Measurements from ENCODE around the gene ITPR2.

ITPR2 gene

GRCh38 chr12:26571560-26571959 lies 261.4 kb downstream of the ITPR2 start:
- Histone ChIP-seq H3K27me3 (ENCODE audit: insufficient read depth, low read length) (no peaks in the 10 kb centered on the region), H3K4me2 (ENCODE audit: low read length) (no peak overlapping the region), H3K9me2 (ENCODE audit: low read depth, low read length) (no peaks in the 10 kb centered on the region), H3F3A (ENCODE audit: insufficient read depth, low read length) (no peaks in the 10 kb centered on the region), H3K36me3 (ENCODE audit: insufficient read depth, low read length) (peaks cover 6% of the 10 kb centered on the region; the same call in 1 of the 2 replicates), H3K27ac (ENCODE audit: low read depth, low read length, poor library complexity, severe bottlenecking) (no peak overlapping the region), H3K9me3 (ENCODE audit: low read length) (no peaks in the 10 kb centered on the region), H3K4me1 (ENCODE audit: insufficient read depth, low read length, severe bottlenecking) (peaks cover 7% of the 10 kb centered on the region), H2AFZ (ENCODE audit: low read length) (no peak overlapping the region), H3K9ac (ENCODE audit: low read length) (no peak overlapping the region), H3K4me3 (ENCODE audit: low read depth, low read length, poor library complexity, severe bottlenecking) (no peak overlapping the region), H4K20me1 (ENCODE audit: insufficient read depth, low read length) (no peaks in the 10 kb centered on the region), H3K79me2 (ENCODE audit: insufficient read depth, low read length) (no peaks in the 10 kb centered on the region)
- TF ChIP-seq EZH2 (IDR thresholded peaks at IDR 0.05; ENCODE audit: borderline replicate concordance, low read length) (no peak), CTCF (IDR thresholded peaks at IDR 0.05; ENCODE audit: low read length) (no peak)

- no peaks in the 10 kb centered on the region for H3K9me3 ChIP-seq (ENCODE audit: low read length)
- no peak overlapping the region for H3K9ac ChIP-seq (ENCODE audit: low read length)
- no peak overlapping the region for H3K4me2 ChIP-seq (ENCODE audit: low read length)
- H4K20me1 ChIP-seq (ENCODE audit: insufficient read depth, low read length), result no peaks in the 10 kb centered on the region
- no peaks in the 10 kb centered on the region for H3K79me2 ChIP-seq (ENCODE audit: insufficient read depth, low read length)
- no peak overlapping the region for H3K4me3 ChIP-seq (ENCODE audit: low read depth, low read length, poor library complexity, severe bottlenecking)
- no peak for TF ChIP-seq EZH2 (IDR thresholded peaks at IDR 0.05; ENCODE audit: borderline replicate concordance, low read length)
- no peak for TF ChIP-seq CTCF (IDR thresholded peaks at IDR 0.05; ENCODE audit: low read length)
- H3K36me3 ChIP-seq (ENCODE audit: insufficient read depth, low read length), result peaks cover 4% of the 10 kb centered on the region; the same call in 1 of the 2 replicates
- H3F3A ChIP-seq (ENCODE audit: insufficient read depth, low read length), result no peaks in the 10 kb centered on the region
- no peaks in the 10 kb centered on the region for H3K4me1 ChIP-seq (ENCODE audit: insufficient read depth, low read length, severe bottlenecking)
- no peaks in the 10 kb centered on the region for H3K9me2 ChIP-seq (ENCODE audit: low read depth, low read length)
- H3K27me3 ChIP-seq (ENCODE audit: insufficient read depth, low read length), result no peaks in the 10 kb centered on the region
- no peak overlapping the region for H3K27ac ChIP-seq (ENCODE audit: low read depth, low read length, poor library complexity, severe bottlenecking)
- H2AFZ ChIP-seq (ENCODE audit: low read length), result no peak overlapping the region
Observed at GRCh38 chr12:26567126-26567525, 265.9 kb downstream of the ITPR2 start.

GRCh38 chr12:26566675-26567074 lies 266.3 kb downstream of the ITPR2 start:
- H3K4me2 ChIP-seq (ENCODE audit: low read length), result no peak overlapping the region
- no peaks in the 10 kb centered on the region for H3K79me2 ChIP-seq (ENCODE audit: insufficient read depth, low read length)
- H3K9ac ChIP-seq (ENCODE audit: low read length), result no peak overlapping the region
- no peak overlapping the region for H3K27ac ChIP-seq (ENCODE audit: low read depth, low read length, poor library complexity, severe bottlenecking)
- H3K36me3 ChIP-seq (ENCODE audit: insufficient read depth, low read length), result peaks cover 5% of the 10 kb centered on the region; the same call in 1 of the 2 replicates
- H2AFZ ChIP-seq (ENCODE audit: low read length), result no peak overlapping the region
- H3F3A ChIP-seq (ENCODE audit: insufficient read depth, low read length), result no peaks in the 10 kb centered on the region
- no peaks in the 10 kb centered on the region for H3K4me1 ChIP-seq (ENCODE audit: insufficient read depth, low read length, severe bottlenecking)
- no peaks in the 10 kb centered on the region for H3K9me2 ChIP-seq (ENCODE audit: low read depth, low read length)
- H3K9me3 ChIP-seq (ENCODE audit: low read length), result no peaks in the 10 kb centered on the region
- H3K27me3 ChIP-seq (ENCODE audit: insufficient read depth, low read length), result no peaks in the 10 kb centered on the region
- no peak overlapping the region for H3K4me3 ChIP-seq (ENCODE audit: low read depth, low read length, poor library complexity, severe bottlenecking)
- no peaks in the 10 kb centered on the region for H4K20me1 ChIP-seq (ENCODE audit: insufficient read depth, low read length)
- TF ChIP-seq CTCF (IDR thresholded peaks at IDR 0.05; ENCODE audit: low read length), result no peak
- TF ChIP-seq EZH2 (IDR thresholded peaks at IDR 0.05; ENCODE audit: borderline replicate concordance, low read length), result no peak

Measured in OCI-LY1 (cell line).